Esophagus squamous epithelium (tissue), 5 donors: Measurements from ENCODE around the gene ABHD12. TPM values are rescaled to one million over a fixed set of nuclear protein-coding genes. Genes with fewer than 3 reads are reported as not detected.

Experiments
- DNase-seq: peaks from one replicate; lab custom pipeline; 2025; lab: John Stamatoyannopoulos, UW
- H3K27ac ChIP-seq, 4 donors: fragments of 200-600 bp; sonication (generic); one replicate each; pipeline ENCODE4 v1.5.1; 2016 to 2019; ENCODE audit warnings: mild to moderate bottlenecking in 1 of 4
- H3K27me3 ChIP-seq, 4 donors: fragments of 200-600 bp; sonication (generic); 1 replicate in 3 of 4; 2 replicates in 1 of 4; pipeline versions ENCODE4 v1.5.1 to v1.6.0; 2017 to 2021; ENCODE audit warnings: antibody characterized with exemption in 1 of 4
- H3K36me3 ChIP-seq, 3 donors: fragments of 200-600 bp; sonication (generic); one replicate each; pipeline ENCODE4 v1.5.1; 2016 to 2019
- H3K4me1 ChIP-seq, 3 donors: fragments of 200-600 bp; sonication (generic); one replicate each; pipeline ENCODE4 v1.5.1; 2017 to 2019
- H3K4me3 ChIP-seq, 4 donors: fragments of 200-600 bp; sonication (generic); 1 replicate in 3 of 4; 2 replicates in 1 of 4; pipeline ENCODE4 v1.5.1; 2016 to 2019; ENCODE audit warnings: mild to moderate bottlenecking in 2 of 4, moderate library complexity in 1 of 4
- H3K9me3 ChIP-seq, 3 donors: fragments of 200-600 bp; sonication (generic); one replicate each; pipeline ENCODE4 v1.5.1; 2016 to 2019
- CTCF ChIP-seq, 6 experiments: fragments of 450-650 bp in 4 of 6; fragments of 200-600 bp in 2 of 6; sonication (generic) in 2 of 6; IDR thresholded peaks; one replicate each; pipeline ENCODE4 v1.5.1; 2016 to 2019; ENCODE audit warnings: antibody characterized with exemption in 6 of 6, mild to moderate bottlenecking in 4 of 6, moderate library complexity in 4 of 6
- POLR2A ChIP-seq, 4 donors: fragments of 450-650 bp; IDR thresholded peaks; one replicate each; pipeline ENCODE4 v1.6.1; 2017; ENCODE audit warnings: antibody characterized with exemption in 4 of 4, mild to moderate bottlenecking in 4 of 4, moderate library complexity in 3 of 4
- WGBS, 2 donors: methylation state at CpG; one replicate each; pipeline ENCODE4 v1.1.5; 2018; 5-methylcytosine and 5-hydroxymethylcytosine counted together
- intact Hi-C: fragments of 100-400 bp; cut with DNase I; formaldehyde crosslinking; loops from one replicate; pipeline ENCODE4 v1.15.0; 2022
- total RNA-seq, 4 donors: library from RNA; depleted of rRNA; stranded (reverse); fragments of >200 nt; gene quantifications; one replicate each; pipeline ENCODE4 v1.1.0, GENCODE V29; 2016
- donor health status: DM: yes; HTN: yes; CAD: no.

Gene ABHD12
- total RNA-seq, 4 donors from 2014 or later: 23.8 to 62.1 (median 36.4) TPM

- H3K9me3 ChIP-seq: no peaks in the 10 kb centered on the region
- WGBS, 2 donors: 79 to 85% methylated on average over 4 to 5 of the region's 5 CpGs
- intact Hi-C loops: no loop called here
- DNase-seq: no peak
- H3K4me3 ChIP-seq: no peak overlapping the region
- H3K36me3 ChIP-seq: peaks cover 0 to 9% (median 0%) of the 10 kb centered on the region in 3 donors
- no peaks in the 10 kb centered on the region for H3K27me3 ChIP-seq
- TF ChIP-seq CTCF (IDR thresholded peaks at IDR 0.05) (no peak), POLR2A (IDR thresholded peaks at IDR 0.05) (no peak)
- peaks cover 0 to 21% (median 0%) of the 10 kb centered on the region in 3 donors for H3K4me1 ChIP-seq
- peak overlapping the region in 1 of 4 donors; percentile 13 for H3K27ac ChIP-seq
Observed at GRCh38 chr20:25382704-25383370, 7.8 kb downstream of the ABHD12 start.

GRCh38 chr20:25380945-25381614, 9.6 kb downstream of the ABHD12 start:
- Histone ChIP-seq H3K27ac (no peak overlapping the region), H3K4me1 (peaks cover 0 to 21% (median 0%) of the 10 kb centered on the region in 3 donors), H3K9me3 (no peaks in the 10 kb centered on the region), H3K4me3 (no peak overlapping the region), H3K36me3 (peaks cover 0 to 9% (median 0%) of the 10 kb centered on the region in 3 donors), H3K27me3 (no peaks in the 10 kb centered on the region)
- no peak for DNase-seq
- intact Hi-C loops: no loop called here
- 87 to 95% methylated on average over 7 of the region's 7 CpGs for WGBS, 2 donors
- TF ChIP-seq POLR2A (IDR thresholded peaks at IDR 0.05) (no peak), CTCF (IDR thresholded peaks at IDR 0.05) (no peak)

DNA sequence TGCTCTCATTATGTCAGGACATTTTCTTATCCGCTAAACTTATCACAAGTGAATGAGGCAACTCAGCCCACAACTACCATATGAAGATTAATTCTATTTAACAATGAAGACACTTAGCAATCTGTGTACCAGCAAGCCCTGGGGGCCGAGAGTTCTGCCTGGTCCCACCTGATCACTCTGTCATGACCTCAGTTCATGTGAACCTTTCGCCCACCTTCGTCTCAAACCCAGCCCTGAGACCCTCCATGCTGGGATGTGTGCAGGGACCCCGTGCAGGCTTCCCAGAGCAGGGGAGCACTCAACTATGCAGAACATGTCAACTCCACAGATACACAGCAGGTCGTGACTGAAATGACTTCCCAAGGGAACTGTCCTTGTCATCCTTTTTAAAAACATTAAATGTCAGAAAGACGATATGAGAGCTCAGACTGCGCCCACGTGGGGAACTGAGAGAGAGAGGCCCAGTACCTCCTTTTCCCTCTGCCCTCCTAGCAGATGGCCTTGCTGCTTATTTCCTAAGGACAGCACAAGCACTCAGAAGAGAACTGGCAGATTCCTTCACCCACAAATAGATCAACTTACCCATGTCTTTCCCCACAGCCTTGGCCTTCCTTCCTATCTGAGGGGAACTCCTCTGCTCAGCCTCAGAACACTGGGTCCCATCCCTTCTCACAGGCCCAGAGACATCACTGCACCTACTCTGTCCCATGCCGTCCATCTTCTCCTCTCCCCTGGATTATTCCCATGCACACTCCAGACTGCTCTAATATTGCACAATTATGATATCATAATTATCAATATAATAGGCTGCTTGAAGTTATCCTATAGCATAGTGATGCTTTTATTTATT, 11.5 kb downstream of the ABHD12 start:
- TF ChIP-seq POLR2A (IDR thresholded peaks at IDR 0.05) (no peak), CTCF (IDR thresholded peaks at IDR 0.05) (no peak)
- H3K4me1 ChIP-seq: peaks cover 0 to 7% (median 0%) of the 10 kb centered on the region in 3 donors
- H3K4me3 ChIP-seq: no peak overlapping the region
- no peak overlapping the region for H3K27ac ChIP-seq
- H3K27me3 ChIP-seq: no peaks in the 10 kb centered on the region
- intact Hi-C loops: no loop called here
- DNase-seq: no peak
- H3K9me3 ChIP-seq: no peaks in the 10 kb centered on the region
- H3K36me3 ChIP-seq: peaks cover 0 to 9% (median 0%) of the 10 kb centered on the region in 3 donors
- WGBS, 2 donors: 86 to 90% methylated on average over 8 to 10 of the region's 10 CpGs

GRCh38 chr20:25378189-25378883, 12.3 kb downstream of the ABHD12 start:
- Histone ChIP-seq H3K9me3 (no peaks in the 10 kb centered on the region), H3K36me3 (peaks cover 0 to 9% (median 0%) of the 10 kb centered on the region in 3 donors), H3K4me3 (no peak overlapping the region), H3K27me3 (no peaks in the 10 kb centered on the region), H3K4me1 (no peaks in the 10 kb centered on the region), H3K27ac (no peak overlapping the region)
- no peak for TF ChIP-seq POLR2A (IDR thresholded peaks at IDR 0.05)
- no peak for TF ChIP-seq CTCF (IDR thresholded peaks at IDR 0.05)
- 96 to 97% methylated on average over 5 of the region's 5 CpGs for WGBS, 2 donors
- DNase-seq: no peak
- intact Hi-C loops: no loop called here
